Measurements from ENCODE around the gene FAM222A. TPM values are rescaled to one million over a fixed set of nuclear protein-coding genes. Genes with fewer than 3 reads are reported as not detected.

The FAM222A gene
- total RNA-seq, 1 experiment from 2014 or later, result 12.8 TPM

GRCh38 chr12:109797905-109798669, 84.5 kb downstream of the FAM222A start:
- no peak overlapping the region for H3K27ac ChIP-seq (ENCODE audit: low read length)
- H3K27me3 ChIP-seq (ENCODE audit: control insufficient read depth, insufficient read depth, low read length), result no peaks in the 10 kb centered on the region; the same call in 1 of the 2 replicates
- POLR2A ChIA-PET, result no interaction called here
- H3K36me3 ChIP-seq (ENCODE audit: control insufficient read depth, insufficient read depth, low read length), result no peaks in the 10 kb centered on the region
- peak; percentile 63 for ATAC-seq
- no peak overlapping the region for H3K4me3 ChIP-seq (ENCODE audit: low read depth in 2 of 2, low read length in 2 of 2)
- TF ChIP-seq, protein P1, sequence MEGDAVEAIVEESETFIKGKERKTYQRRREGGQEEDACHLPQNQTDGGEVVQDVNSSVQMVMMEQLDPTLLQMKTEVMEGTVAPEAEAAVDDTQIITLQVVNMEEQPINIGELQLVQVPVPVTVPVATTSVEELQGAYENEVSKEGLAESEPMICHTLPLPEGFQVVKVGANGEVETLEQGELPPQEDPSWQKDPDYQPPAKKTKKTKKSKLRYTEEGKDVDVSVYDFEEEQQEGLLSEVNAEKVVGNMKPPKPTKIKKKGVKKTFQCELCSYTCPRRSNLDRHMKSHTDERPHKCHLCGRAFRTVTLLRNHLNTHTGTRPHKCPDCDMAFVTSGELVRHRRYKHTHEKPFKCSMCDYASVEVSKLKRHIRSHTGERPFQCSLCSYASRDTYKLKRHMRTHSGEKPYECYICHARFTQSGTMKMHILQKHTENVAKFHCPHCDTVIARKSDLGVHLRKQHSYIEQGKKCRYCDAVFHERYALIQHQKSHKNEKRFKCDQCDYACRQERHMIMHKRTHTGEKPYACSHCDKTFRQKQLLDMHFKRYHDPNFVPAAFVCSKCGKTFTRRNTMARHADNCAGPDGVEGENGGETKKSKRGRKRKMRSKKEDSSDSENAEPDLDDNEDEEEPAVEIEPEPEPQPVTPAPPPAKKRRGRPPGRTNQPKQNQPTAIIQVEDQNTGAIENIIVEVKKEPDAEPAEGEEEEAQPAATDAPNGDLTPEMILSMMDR (IDR thresholded peaks at IDR 0.05), result peak; percentile 72
- TF ChIP-seq SIN3A (IDR thresholded peaks at IDR 0.05; ENCODE audit: borderline replicate concordance, insufficient read depth, low read depth, low read length), result no peak
- TF ChIP-seq, protein P2, sequence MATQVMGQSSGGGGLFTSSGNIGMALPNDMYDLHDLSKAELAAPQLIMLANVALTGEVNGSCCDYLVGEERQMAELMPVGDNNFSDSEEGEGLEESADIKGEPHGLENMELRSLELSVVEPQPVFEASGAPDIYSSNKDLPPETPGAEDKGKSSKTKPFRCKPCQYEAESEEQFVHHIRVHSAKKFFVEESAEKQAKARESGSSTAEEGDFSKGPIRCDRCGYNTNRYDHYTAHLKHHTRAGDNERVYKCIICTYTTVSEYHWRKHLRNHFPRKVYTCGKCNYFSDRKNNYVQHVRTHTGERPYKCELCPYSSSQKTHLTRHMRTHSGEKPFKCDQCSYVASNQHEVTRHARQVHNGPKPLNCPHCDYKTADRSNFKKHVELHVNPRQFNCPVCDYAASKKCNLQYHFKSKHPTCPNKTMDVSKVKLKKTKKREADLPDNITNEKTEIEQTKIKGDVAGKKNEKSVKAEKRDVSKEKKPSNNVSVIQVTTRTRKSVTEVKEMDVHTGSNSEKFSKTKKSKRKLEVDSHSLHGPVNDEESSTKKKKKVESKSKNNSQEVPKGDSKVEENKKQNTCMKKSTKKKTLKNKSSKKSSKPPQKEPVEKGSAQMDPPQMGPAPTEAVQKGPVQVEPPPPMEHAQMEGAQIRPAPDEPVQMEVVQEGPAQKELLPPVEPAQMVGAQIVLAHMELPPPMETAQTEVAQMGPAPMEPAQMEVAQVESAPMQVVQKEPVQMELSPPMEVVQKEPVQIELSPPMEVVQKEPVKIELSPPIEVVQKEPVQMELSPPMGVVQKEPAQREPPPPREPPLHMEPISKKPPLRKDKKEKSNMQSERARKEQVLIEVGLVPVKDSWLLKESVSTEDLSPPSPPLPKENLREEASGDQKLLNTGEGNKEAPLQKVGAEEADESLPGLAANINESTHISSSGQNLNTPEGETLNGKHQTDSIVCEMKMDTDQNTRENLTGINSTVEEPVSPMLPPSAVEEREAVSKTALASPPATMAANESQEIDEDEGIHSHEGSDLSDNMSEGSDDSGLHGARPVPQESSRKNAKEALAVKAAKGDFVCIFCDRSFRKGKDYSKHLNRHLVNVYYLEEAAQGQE (IDR thresholded peaks at IDR 0.05; ENCODE audit: insufficient read depth in 1 of 2, low read depth in 2 of 2, low read length in 1 of 2), result no peak
- TF ChIP-seq POLR2AphosphoS5 (IDR thresholded peaks at IDR 0.05; ENCODE audit: low read depth, low read length), result no peak
- no peak for TF ChIP-seq TCF7L2 (IDR thresholded peaks at IDR 0.05; ENCODE audit: low read depth, low read length)
- H3K9me3 ChIP-seq (ENCODE audit: control insufficient read depth, insufficient read depth, low read depth, low read length), result no peaks in the 10 kb centered on the region
- no peak for DNase-seq (ENCODE audit: low read depth, low spot score)
- in situ Hi-C loops (cut with HindIII; ENCODE audit: low pct_unique_long_range_greater_than_20kb, low sequenced_read_pairs), result no loop called here
- CTCF ChIA-PET, result no interaction called here
- H3K4me1 ChIP-seq (ENCODE audit: control insufficient read depth, insufficient read depth, low read length), result no peaks in the 10 kb centered on the region
- BruUV-seq (replicated peaks), result no TSS peak
- intact Hi-C loops (cut with micrococcal nuclease; ENCODE audit: unreplicated experiment), result no loop called here

DNA sequence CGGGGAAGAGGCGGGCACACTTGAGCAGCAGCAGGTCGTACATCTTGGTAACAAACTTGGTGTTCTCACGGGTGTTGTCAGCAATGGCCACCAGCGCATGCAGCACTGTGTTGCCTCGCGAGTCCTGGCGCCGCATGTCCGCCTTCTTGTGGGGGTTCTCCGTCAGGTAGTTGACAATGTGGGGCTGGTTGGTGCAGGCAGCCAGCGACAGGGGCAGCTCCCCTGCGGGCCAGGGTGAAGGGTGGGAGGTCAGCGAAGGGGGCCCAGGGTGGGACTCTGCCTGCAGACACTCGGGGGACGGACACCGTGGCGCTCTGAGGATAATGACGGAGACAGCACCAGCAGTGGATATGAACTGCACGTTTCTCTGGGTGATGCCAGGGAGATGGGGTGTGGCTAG, 85.1 kb downstream of the FAM222A start:
- POLR2A ChIA-PET, result no interaction called here
- CTCF ChIA-PET, result no interaction called here
- in situ Hi-C loops (cut with HindIII; ENCODE audit: low pct_unique_long_range_greater_than_20kb, low sequenced_read_pairs), result no loop called here

More for the DNA sequence above, 85.1 kb downstream of the FAM222A start:
- no peak for ATAC-seq
- Histone ChIP-seq H3K4me1 (ENCODE audit: control insufficient read depth, insufficient read depth, low read length) (no peaks in the 10 kb centered on the region), H3K36me3 (ENCODE audit: control insufficient read depth, insufficient read depth, low read length) (no peaks in the 10 kb centered on the region), H3K27ac (ENCODE audit: low read length) (no peak overlapping the region), H3K4me3 (ENCODE audit: low read depth in 2 of 2, low read length in 2 of 2) (no peak overlapping the region), H3K9me3 (ENCODE audit: control insufficient read depth, insufficient read depth, low read depth, low read length) (no peaks in the 10 kb centered on the region), H3K27me3 (ENCODE audit: control insufficient read depth, insufficient read depth, low read length) (no peaks in the 10 kb centered on the region; the same call in 1 of the 2 replicates)
- BruUV-seq (replicated peaks), result no TSS peak
- DNase-seq (ENCODE audit: low read depth, low spot score), result no peak
- intact Hi-C loops (cut with micrococcal nuclease; ENCODE audit: unreplicated experiment), result no loop called here
- TF ChIP-seq POLR2AphosphoS5 (IDR thresholded peaks at IDR 0.05; ENCODE audit: low read depth, low read length), result no peak
- TF ChIP-seq, protein P1 (IDR thresholded peaks at IDR 0.05), result no peak
- TF ChIP-seq SIN3A (IDR thresholded peaks at IDR 0.05; ENCODE audit: borderline replicate concordance, insufficient read depth, low read depth, low read length), result no peak
